ENCODE data around the gene FREM2. TPM values are rescaled to one million over a fixed set of nuclear protein-coding genes. Genes with fewer than 3 reads are reported as not detected.

Gene FREM2
- total RNA-seq, 3 donors from 2014 or later (not counting 1 experiment from before 2014, with no cell fraction given): not detected

GRCh38 chr13:38658906-38659305 is 28.0 kb upstream of the FREM2 start:
- H3K4me3 Mint-ChIP-seq: no peak overlapping the region
- TF ChIP-seq CTCF (IDR thresholded peaks at IDR 0.05): no peak
- Histone ChIP-seq H3K4me3 (ENCODE audit: low read length) (no peak overlapping the region), H3K9me3 (ENCODE audit: control insufficient read depth, insufficient read depth, low read length) (no peaks in the 10 kb centered on the region), H3K27me3 (ENCODE audit: control insufficient read depth, insufficient read depth, low read length) (no peaks in the 10 kb centered on the region), H3K36me3 (ENCODE audit: control insufficient read depth, insufficient read depth, low read length) (no peaks in the 10 kb centered on the region), H3K4me1 (ENCODE audit: control insufficient read depth, insufficient read depth, low read length) (no peaks in the 10 kb centered on the region), H3K27ac (ENCODE audit: low read length) (no peak overlapping the region)
- H3K27ac Mint-ChIP-seq: no peak overlapping the region
- no peaks in the 10 kb centered on the region for H3K4me1 Mint-ChIP-seq
- no CpG with 5 or more reads among the region's 1 CpG for WGBS (ENCODE audit: insufficient coverage)
- intact Hi-C loops (cut with micrococcal nuclease): no loop called here
- no peaks in the 10 kb centered on the region for H3K36me3 Mint-ChIP-seq
- ATAC-seq: no peak
- no peaks in the 10 kb centered on the region for H3K27me3 Mint-ChIP-seq (ENCODE audit: low read depth in 2 of 2)
- no peak for DNase-seq
- peaks cover 7 to 9% of the 10 kb centered on the region in 2 donors for H3K9me3 Mint-ChIP-seq

GRCh38 chr13:38661010-38661675 is 25.7 kb upstream of the FREM2 start:
- Histone ChIP-seq H3K9me3 (ENCODE audit: control insufficient read depth, insufficient read depth, low read length) (no peaks in the 10 kb centered on the region), H3K4me3 (ENCODE audit: low read length) (no peak overlapping the region), H3K27ac (ENCODE audit: low read length) (no peak overlapping the region), H3K4me1 (ENCODE audit: control insufficient read depth, insufficient read depth, low read length) (no peaks in the 10 kb centered on the region), H3K36me3 (ENCODE audit: control insufficient read depth, insufficient read depth, low read length) (no peaks in the 10 kb centered on the region), H3K27me3 (ENCODE audit: control insufficient read depth, insufficient read depth, low read length) (no peaks in the 10 kb centered on the region)
- H3K4me1 Mint-ChIP-seq: no peaks in the 10 kb centered on the region
- H3K9me3 Mint-ChIP-seq: peaks cover 9 to 10% of the 10 kb centered on the region in 2 donors
- WGBS (ENCODE audit: insufficient coverage): 92% methylated on average over 2 of the region's 2 CpGs
- intact Hi-C loops (cut with micrococcal nuclease): no loop called here
- H3K4me3 Mint-ChIP-seq: no peak overlapping the region
- DNase-seq (no peak), ATAC-seq (no peak)
- H3K27me3 Mint-ChIP-seq (ENCODE audit: low read depth in 2 of 2): no peaks in the 10 kb centered on the region
- TF ChIP-seq CTCF (IDR thresholded peaks at IDR 0.05): no peak
- H3K27ac Mint-ChIP-seq: no peak overlapping the region
- H3K36me3 Mint-ChIP-seq: no peaks in the 10 kb centered on the region

GRCh38 chr13:38662362-38662761 is 24.5 kb upstream of the FREM2 start:
- Histone ChIP-seq H3K4me1 (ENCODE audit: control insufficient read depth, insufficient read depth, low read length) (no peaks in the 10 kb centered on the region), H3K4me3 (ENCODE audit: low read length) (no peak overlapping the region), H3K9me3 (ENCODE audit: control insufficient read depth, insufficient read depth, low read length) (no peaks in the 10 kb centered on the region), H3K27me3 (ENCODE audit: control insufficient read depth, insufficient read depth, low read length) (no peaks in the 10 kb centered on the region), H3K36me3 (ENCODE audit: control insufficient read depth, insufficient read depth, low read length) (no peaks in the 10 kb centered on the region), H3K27ac (ENCODE audit: low read length) (no peak overlapping the region)
- ATAC-seq (no peak), DNase-seq (no peak)
- H3K27me3 Mint-ChIP-seq (ENCODE audit: low read depth in 2 of 2): no peaks in the 10 kb centered on the region
- H3K27ac Mint-ChIP-seq: no peak overlapping the region
- intact Hi-C loops (cut with micrococcal nuclease): no loop called here
- WGBS (ENCODE audit: insufficient coverage): 0% methylated on average over 1 of the region's 2 CpGs
- H3K4me1 Mint-ChIP-seq: no peaks in the 10 kb centered on the region
- no peak overlapping the region for H3K4me3 Mint-ChIP-seq
- no peak for TF ChIP-seq CTCF (IDR thresholded peaks at IDR 0.05)
- peaks cover 10 to 12% of the 10 kb centered on the region in 2 donors for H3K9me3 Mint-ChIP-seq
- no peaks in the 10 kb centered on the region for H3K36me3 Mint-ChIP-seq

GRCh38 chr13:38664906-38665305 is 22.0 kb upstream of the FREM2 start:
- H3K4me3 ChIP-seq (ENCODE audit: low read length): no peak overlapping the region
- H3K4me1 ChIP-seq (ENCODE audit: control insufficient read depth, insufficient read depth, low read length): no peaks in the 10 kb centered on the region
- no peak for ATAC-seq
- peaks cover 8 to 14% of the 10 kb centered on the region in 2 donors for H3K9me3 Mint-ChIP-seq
- WGBS (ENCODE audit: insufficient coverage): no CpG with 5 or more reads among the region's 2 CpGs
- H3K4me1 Mint-ChIP-seq: no peaks in the 10 kb centered on the region
- intact Hi-C loops (cut with micrococcal nuclease): no loop called here
- no peaks in the 10 kb centered on the region for H3K36me3 ChIP-seq (ENCODE audit: control insufficient read depth, insufficient read depth, low read length)
- TF ChIP-seq CTCF (IDR thresholded peaks at IDR 0.05): no peak
- no peak overlapping the region for H3K27ac ChIP-seq (ENCODE audit: low read length)
- no peaks in the 10 kb centered on the region for H3K27me3 Mint-ChIP-seq (ENCODE audit: low read depth in 2 of 2)
- DNase-seq: no peak
- H3K36me3 Mint-ChIP-seq: no peaks in the 10 kb centered on the region
- no peak overlapping the region for H3K27ac Mint-ChIP-seq
- H3K9me3 ChIP-seq (ENCODE audit: control insufficient read depth, insufficient read depth, low read length): no peaks in the 10 kb centered on the region
- no peak overlapping the region for H3K4me3 Mint-ChIP-seq
- no peaks in the 10 kb centered on the region for H3K27me3 ChIP-seq (ENCODE audit: control insufficient read depth, insufficient read depth, low read length)

All from natural killer cell (primary cell).